Parathyroid adenoma (tissue), 2 donors: ENCODE data around the gene ATM.
"Not testable (repeated sequence)": the region's sequence is repeated elsewhere in the genome, so short reads cannot be mapped to it uniquely, and the experiment has no call there.

Experiments used
- H2AFZ ChIP-seq: fragments of 300-600 bp; sonication (generic); one replicate; pipeline ENCODE4 v1.7.0; 2017; ENCODE audit warnings: antibody characterized with exemption, mild to moderate bottlenecking
- H3K27ac ChIP-seq: fragments of 300-600 bp; sonication (generic); one replicate; pipeline ENCODE4 v1.7.0; 2017
- H3K27me3 ChIP-seq: fragments of 300-600 bp; sonication (generic); one replicate; pipeline ENCODE4 v1.7.0; 2017; ENCODE audit warnings: low read length; ENCODE audit not compliant: control insufficient read depth, insufficient read depth
- H3K36me3 ChIP-seq: fragments of 300-600 bp; sonication (generic); one replicate; pipeline ENCODE4 v1.7.0; 2017; ENCODE audit warnings: low read length; ENCODE audit not compliant: control insufficient read depth, insufficient read depth
- H3K4me1 ChIP-seq: fragments of 300-600 bp; sonication (generic); one replicate; pipeline ENCODE4 v1.7.0; 2017; ENCODE audit warnings: control low read depth
- H3K4me2 ChIP-seq: fragments of 300-600 bp; sonication (generic); one replicate; pipeline ENCODE4 v1.7.0; 2017; ENCODE audit warnings: low read length
- H3K4me3 ChIP-seq: fragments of 300-600 bp; sonication (generic); one replicate; pipeline ENCODE4 v1.7.0; 2017; ENCODE audit warnings: low read depth, low read length
- H3K79me2 ChIP-seq: fragments of 300-600 bp; sonication (generic); one replicate; pipeline ENCODE4 v1.7.0; 2017; ENCODE audit warnings: control low read depth
- H3K9ac ChIP-seq: fragments of 300-600 bp; sonication (generic); one replicate; pipeline ENCODE4 v1.7.0; 2017; ENCODE audit warnings: mild to moderate bottlenecking
- H3K9me3 ChIP-seq: fragments of 300-600 bp; sonication (generic); one replicate; pipeline ENCODE4 v1.7.0; 2017; ENCODE audit warnings: low read length; ENCODE audit not compliant: control insufficient read depth
- TF ChIP-seq, protein P1 (sequence below): fragments of 300-600 bp; sonication (generic); IDR thresholded peaks from one replicate; pipeline ENCODE4 v1.7.0; 2017; ENCODE audit warnings: antibody characterized with exemption, mild to moderate bottlenecking
- donor health status: primary hyperparathyroidism.

The ATM gene

DNA sequence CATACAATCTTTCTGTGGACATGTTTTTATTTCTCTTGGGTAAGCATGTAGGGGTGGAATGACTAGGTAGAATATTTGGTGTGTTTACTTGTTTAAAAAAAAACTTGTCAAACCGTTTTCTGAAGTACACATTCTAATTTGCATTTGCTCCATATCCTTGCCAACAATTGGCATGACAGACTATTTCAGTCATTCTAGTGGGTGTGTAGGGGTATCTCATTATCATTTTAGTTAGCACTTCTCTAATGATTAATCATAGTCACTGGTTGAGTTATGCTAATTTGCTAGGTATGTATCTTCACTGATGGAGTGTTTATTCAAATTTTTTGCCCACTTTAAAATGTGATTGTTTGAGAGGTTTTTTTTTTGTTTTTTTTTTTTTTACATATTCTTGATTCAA, 180.2 kb downstream of the ATM start:
- Histone ChIP-seq H3K27me3 (no peaks in the 10 kb centered on the region), H3K9ac (no peak overlapping the region), H2AFZ (no peak overlapping the region), H3K9me3 (no peaks in the 10 kb centered on the region), H3K36me3 (no peaks in the 10 kb centered on the region), H3K27ac (no peak overlapping the region), H3K79me2 (no peaks in the 10 kb centered on the region), H3K4me3 (no peak overlapping the region), H3K4me2 (no peak overlapping the region), H3K4me1 (no peaks in the 10 kb centered on the region)
- TF ChIP-seq, protein P1, sequence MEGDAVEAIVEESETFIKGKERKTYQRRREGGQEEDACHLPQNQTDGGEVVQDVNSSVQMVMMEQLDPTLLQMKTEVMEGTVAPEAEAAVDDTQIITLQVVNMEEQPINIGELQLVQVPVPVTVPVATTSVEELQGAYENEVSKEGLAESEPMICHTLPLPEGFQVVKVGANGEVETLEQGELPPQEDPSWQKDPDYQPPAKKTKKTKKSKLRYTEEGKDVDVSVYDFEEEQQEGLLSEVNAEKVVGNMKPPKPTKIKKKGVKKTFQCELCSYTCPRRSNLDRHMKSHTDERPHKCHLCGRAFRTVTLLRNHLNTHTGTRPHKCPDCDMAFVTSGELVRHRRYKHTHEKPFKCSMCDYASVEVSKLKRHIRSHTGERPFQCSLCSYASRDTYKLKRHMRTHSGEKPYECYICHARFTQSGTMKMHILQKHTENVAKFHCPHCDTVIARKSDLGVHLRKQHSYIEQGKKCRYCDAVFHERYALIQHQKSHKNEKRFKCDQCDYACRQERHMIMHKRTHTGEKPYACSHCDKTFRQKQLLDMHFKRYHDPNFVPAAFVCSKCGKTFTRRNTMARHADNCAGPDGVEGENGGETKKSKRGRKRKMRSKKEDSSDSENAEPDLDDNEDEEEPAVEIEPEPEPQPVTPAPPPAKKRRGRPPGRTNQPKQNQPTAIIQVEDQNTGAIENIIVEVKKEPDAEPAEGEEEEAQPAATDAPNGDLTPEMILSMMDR: no peak

DNA sequence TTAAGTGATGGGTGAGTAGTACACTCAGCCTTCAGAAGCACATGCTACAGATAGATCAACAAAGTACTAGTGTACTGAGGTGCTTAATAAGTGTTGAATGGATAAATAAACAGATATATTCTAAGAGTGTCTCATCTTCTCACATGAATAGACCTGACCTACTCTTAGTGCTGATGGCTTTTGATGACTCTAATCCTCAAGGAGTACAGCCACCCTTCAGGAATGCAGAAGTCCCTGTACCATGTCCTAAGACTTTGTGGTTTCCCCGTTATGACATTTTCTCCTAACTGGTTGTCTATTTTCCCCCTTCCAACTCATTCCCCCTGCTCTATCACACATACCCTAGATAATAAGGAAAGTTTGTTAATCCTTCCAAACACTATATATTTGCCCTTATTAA, 182.8 kb downstream of the ATM start:
- Histone ChIP-seq H3K79me2 (no peaks in the 10 kb centered on the region), H3K4me3 (no peak overlapping the region), H3K27ac (no peak overlapping the region), H3K4me1 (no peaks in the 10 kb centered on the region), H3K9me3 (no peaks in the 10 kb centered on the region), H3K9ac (no peak overlapping the region), H3K4me2 (no peak overlapping the region), H3K27me3 (no peaks in the 10 kb centered on the region), H3K36me3 (no peaks in the 10 kb centered on the region), H2AFZ (no peak overlapping the region)
- TF ChIP-seq, protein P1: no peak

DNA sequence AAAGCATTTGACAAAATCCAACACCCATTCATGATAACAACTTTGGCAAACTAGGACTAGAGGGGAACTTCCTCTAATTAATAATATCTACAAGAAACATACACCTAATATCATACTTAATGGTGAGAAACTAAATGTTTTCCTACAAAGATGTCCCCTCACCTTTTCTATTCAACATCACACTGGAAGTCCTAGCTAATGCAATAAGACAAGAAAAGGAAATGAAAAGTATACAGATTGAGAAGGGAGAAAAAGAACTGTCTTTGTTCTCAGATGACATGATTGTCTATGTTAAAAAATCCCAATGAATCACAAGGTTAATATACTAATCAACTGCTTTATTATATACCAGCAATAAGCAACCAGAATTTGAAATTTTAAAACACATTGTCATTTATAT, 192.1 kb downstream of the ATM start:
- H3K36me3 ChIP-seq: no peaks in the 10 kb centered on the region
- H3K9me3 ChIP-seq: no peaks in the 10 kb centered on the region
- no peak overlapping the region for H2AFZ ChIP-seq
- no peak overlapping the region for H3K27ac ChIP-seq
- no peaks in the 10 kb centered on the region for H3K4me1 ChIP-seq
- H3K4me2 ChIP-seq: no peak overlapping the region
- no peak overlapping the region for H3K9ac ChIP-seq
- H3K27me3 ChIP-seq: no peaks in the 10 kb centered on the region
- H3K4me3 ChIP-seq: no peak overlapping the region
- no peaks in the 10 kb centered on the region for H3K79me2 ChIP-seq
- TF ChIP-seq, protein P1: no peak

DNA sequence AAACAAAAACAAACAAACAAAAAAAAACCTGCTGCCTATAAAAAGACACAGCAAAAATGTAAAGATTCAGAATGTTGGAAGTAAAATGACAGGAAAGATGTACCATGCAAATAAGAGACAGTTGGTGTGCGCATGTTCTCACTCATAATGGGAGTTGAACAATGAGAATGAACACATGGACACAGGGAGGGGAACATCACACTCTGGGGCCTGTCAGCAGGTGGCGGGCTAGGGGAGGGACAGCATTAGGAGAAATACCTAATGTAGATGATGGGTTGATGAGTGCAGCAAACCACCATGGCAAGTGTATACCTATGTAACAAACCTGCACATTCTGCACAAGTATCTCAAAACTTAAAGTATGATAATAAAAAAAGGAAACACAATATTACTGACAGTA, 194.7 kb downstream of the ATM start:
- not testable (repeated sequence) for H3K4me2 ChIP-seq, H3K27me3 ChIP-seq
- TF ChIP-seq, protein P1: peak; percentile 13

More for the DNA sequence above, 194.7 kb downstream of the ATM start:
- not testable (repeated sequence) for H3K4me3 ChIP-seq, H3K9me3 ChIP-seq, H3K27ac ChIP-seq, H3K9ac ChIP-seq, H3K36me3 ChIP-seq, H3K79me2 ChIP-seq, H2AFZ ChIP-seq, H3K4me1 ChIP-seq
